Dermis blood vessel endothelial cell (primary cell): ENCODE measurements around the gene BRDT. TPM values are rescaled to one million over a fixed set of nuclear protein-coding genes. Genes with fewer than 3 reads are reported as not detected.

Experiments used
- DNase-seq: peaks from one replicate; pipeline ENCODE4 v3.0.0; 2010
- total RNA-seq: library from RNA; depleted of rRNA; stranded (reverse); fragments of >200 nt; gene quantifications from 2 replicates; pipeline ENCODE4 v1.2.3, GENCODE V29; 2014

The BRDT gene
- total RNA-seq: not detected in 2 replicates

GRCh38 chr1:91949356-91949699 is at the start of gene BRDT:
BRDT (plus strand) TSS chr1:91949401; CDS start chr1:91962755, 13,354 bp downstream.
- no peak for DNase-seq

GRCh38 chr1:91900562-91900961 is 48.6 kb upstream of the BRDT start:
- no peak for DNase-seq

GRCh38 chr1:91901231-91901630 is 48.0 kb upstream of the BRDT start:
- DNase-seq: no peak

- DNase-seq: peak; percentile 42
These were observed 36.9 kb upstream of the BRDT start for GRCh38 chr1:91912266-91912665.

GRCh38 chr1:91913018-91913417 is 36.2 kb upstream of the BRDT start:
- peak; percentile 32 for DNase-seq

- no peak for DNase-seq
These were observed 33.2 kb upstream of the BRDT start for GRCh38 chr1:91916046-91916445.

- no peak for DNase-seq
These were observed 32.3 kb upstream of the BRDT start for GRCh38 chr1:91916811-91917460.

- DNase-seq: no peak
These were observed 29.2 kb upstream of the BRDT start for GRCh38 chr1:91919962-91920361.

GRCh38 chr1:91924146-91924545 is 25.1 kb upstream of the BRDT start:
- peak; percentile 67 for DNase-seq

- DNase-seq: no peak
These were observed 23.4 kb upstream of the BRDT start for GRCh38 chr1:91925644-91926435.

GRCh38 chr1:91928026-91928425 is 21.2 kb upstream of the BRDT start:
- no peak for DNase-seq

GRCh38 chr1:91929250-91929649 is 20.0 kb upstream of the BRDT start:
- DNase-seq: peak; percentile 68

- no peak for DNase-seq
These were observed 11.6 kb upstream of the BRDT start for GRCh38 chr1:91937613-91938012.

- DNase-seq: no peak
These were observed 8.7 kb upstream of the BRDT start for GRCh38 chr1:91940496-91940895.

GRCh38 chr1:91944087-91944486 is 5.1 kb upstream of the BRDT start:
- no peak for DNase-seq

- DNase-seq: no peak
These were observed 1.1 kb upstream of the BRDT start for GRCh38 chr1:91948097-91948496.

- DNase-seq: no peak
These were observed 473 bp upstream of the BRDT start for GRCh38 chr1:91948501-91949355.

- DNase-seq: no peak
These were observed 3.0 kb downstream of the BRDT start for GRCh38 chr1:91952187-91952586.

- no peak for DNase-seq
These were observed 9.7 kb downstream of the BRDT start for GRCh38 chr1:91958926-91959325.

- no peak for DNase-seq
These were observed 19.1 kb downstream of the BRDT start for GRCh38 chr1:91968334-91968733.

- DNase-seq: no peak
These were observed 30.2 kb downstream of the BRDT start for GRCh38 chr1:91979383-91979782.

- no peak for DNase-seq
These were observed 31.5 kb downstream of the BRDT start for GRCh38 chr1:91980663-91981062.

- no peak for DNase-seq
These were observed 32.9 kb downstream of the BRDT start for GRCh38 chr1:91981996-91982609.
